Gastroesophageal sphincter (tissue), 3 donors: ENCODE data around the gene ANKRD30A.
"Not testable (repeated sequence)": the region's sequence is repeated elsewhere in the genome, so short reads cannot be mapped to it uniquely, and the experiment has no call there.

Source experiments
- EP300 ChIP-seq: sonication (generic); formaldehyde crosslinking; IDR thresholded peaks from one replicate; pipeline ENCODE4 v1.6.1; 2017; ENCODE audit warnings: antibody characterized with exemption, mild to moderate bottlenecking
- POLR2A ChIP-seq, 2 donors: fragments of 450-650 bp; IDR thresholded peaks; one replicate each; pipeline ENCODE4 v1.6.1; 2017; ENCODE audit warnings: antibody characterized with exemption in 2 of 2, mild to moderate bottlenecking in 2 of 2, moderate library complexity in 1 of 2
- POLR2AphosphoS5 ChIP-seq: sonication (generic); formaldehyde crosslinking; IDR thresholded peaks from one replicate; pipeline ENCODE4 v1.6.1; 2017; ENCODE audit warnings: antibody characterized with exemption
- TF ChIP-seq, protein P1 (sequence below), 4 experiments: fragments of 200-600 bp in 2 of 4; fragments of 450-650 bp in 2 of 4; sonication (generic) in 1 of 4; IDR thresholded peaks; one replicate each; pipeline ENCODE4 v1.5.1; 2017 to 2019; ENCODE audit warnings: antibody characterized with exemption in 4 of 4, mild to moderate bottlenecking in 2 of 4, moderate library complexity in 2 of 4

DNA sequence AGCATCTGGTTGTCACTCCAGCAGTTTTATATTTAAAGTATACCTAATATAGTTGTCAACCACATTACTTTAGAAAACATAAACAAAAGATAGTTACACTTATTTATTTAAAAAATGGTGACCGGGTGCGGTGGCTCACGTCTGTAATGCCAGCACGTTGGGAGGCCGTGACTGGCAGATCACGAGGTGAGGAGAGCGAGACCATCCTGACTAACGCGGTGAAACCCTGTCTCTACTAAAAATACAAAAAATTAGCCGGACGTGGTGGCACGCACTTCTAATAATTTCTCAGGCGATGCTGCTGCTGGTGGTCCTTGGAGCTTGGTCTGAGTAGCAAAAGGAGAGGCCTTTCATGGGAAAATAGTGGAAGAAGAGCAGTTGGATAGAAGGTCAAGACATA, 46.5 kb downstream of the ANKRD30A start:
- TF ChIP-seq, protein P1, sequence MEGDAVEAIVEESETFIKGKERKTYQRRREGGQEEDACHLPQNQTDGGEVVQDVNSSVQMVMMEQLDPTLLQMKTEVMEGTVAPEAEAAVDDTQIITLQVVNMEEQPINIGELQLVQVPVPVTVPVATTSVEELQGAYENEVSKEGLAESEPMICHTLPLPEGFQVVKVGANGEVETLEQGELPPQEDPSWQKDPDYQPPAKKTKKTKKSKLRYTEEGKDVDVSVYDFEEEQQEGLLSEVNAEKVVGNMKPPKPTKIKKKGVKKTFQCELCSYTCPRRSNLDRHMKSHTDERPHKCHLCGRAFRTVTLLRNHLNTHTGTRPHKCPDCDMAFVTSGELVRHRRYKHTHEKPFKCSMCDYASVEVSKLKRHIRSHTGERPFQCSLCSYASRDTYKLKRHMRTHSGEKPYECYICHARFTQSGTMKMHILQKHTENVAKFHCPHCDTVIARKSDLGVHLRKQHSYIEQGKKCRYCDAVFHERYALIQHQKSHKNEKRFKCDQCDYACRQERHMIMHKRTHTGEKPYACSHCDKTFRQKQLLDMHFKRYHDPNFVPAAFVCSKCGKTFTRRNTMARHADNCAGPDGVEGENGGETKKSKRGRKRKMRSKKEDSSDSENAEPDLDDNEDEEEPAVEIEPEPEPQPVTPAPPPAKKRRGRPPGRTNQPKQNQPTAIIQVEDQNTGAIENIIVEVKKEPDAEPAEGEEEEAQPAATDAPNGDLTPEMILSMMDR (IDR thresholded peaks at IDR 0.05), result not testable (repeated sequence)
- TF ChIP-seq POLR2AphosphoS5; POLR2A (IDR thresholded peaks at IDR 0.05); EP300: not testable (repeated sequence)
